Measurements from ENCODE around the gene IL17RD.

The IL17RD gene

GRCh38 chr3:57158813-57159738 is 6.1 kb downstream of the IL17RD start:
- H3K4me3 ChIP-seq (ENCODE audit: low read length in 2 of 2): no peak overlapping the region
- H2BK120ac ChIP-seq (ENCODE audit: low read depth, low read length): no peak overlapping the region
- H3K27me3 ChIP-seq (ENCODE audit: control insufficient read depth in 3 of 3, insufficient read depth in 3 of 3, low read depth in 1 of 3, low read length in 3 of 3): no peaks in the 10 kb centered on the region
- peaks cover 50 to 51% of the 10 kb centered on the region in 2 donors for H3K4me1 ChIP-seq (ENCODE audit: control insufficient read depth in 2 of 2, insufficient read depth in 1 of 2, low read depth in 1 of 2, low read length in 2 of 2)
- no peaks in the 10 kb centered on the region for H3K36me3 ChIP-seq (replicated peaks in 1 of 2; ENCODE audit: control insufficient read depth in 2 of 2, insufficient read depth in 2 of 2, low read length in 2 of 2)
- no peak overlapping the region for H3K14ac ChIP-seq (ENCODE audit: low read length)
- H4K91ac ChIP-seq (ENCODE audit: low read depth, low read length, poor library complexity): no peak overlapping the region
- H3K4ac ChIP-seq (ENCODE audit: low read length): no peak overlapping the region
- H3K9me3 ChIP-seq (replicated peaks in 1 of 2; ENCODE audit: control insufficient read depth in 2 of 2, insufficient read depth in 1 of 2, low read depth in 1 of 2, low read length in 2 of 2): no peaks in the 10 kb centered on the region
- WGBS, 2 donors (ENCODE audit: extremely low coverage in 2 of 2, insufficient read length in 2 of 2, insufficient replicate concordance in 1 of 2): no CpG with 5 or more reads among the region's 8 CpGs
- no peak overlapping the region for H2BK5ac ChIP-seq (ENCODE audit: low read length)
- peaks cover 5% of the 10 kb centered on the region for H3K79me1 ChIP-seq (ENCODE audit: low read depth, low read length)
- peak overlapping the region; percentile 33 for H3K18ac ChIP-seq (ENCODE audit: low read length)
- no peak overlapping the region for H2BK12ac ChIP-seq (ENCODE audit: low read length)
- no peak overlapping the region for H3K23ac ChIP-seq (ENCODE audit: low read depth, low read length, poor library complexity)
- H4K8ac ChIP-seq (ENCODE audit: low read depth, low read length): no peak overlapping the region
- H3K9ac ChIP-seq (ENCODE audit: low read depth, low read length, poor library complexity): no peak overlapping the region
- DNase-seq (ENCODE audit: low spot score): no peak
- no peak overlapping the region for H2BK15ac ChIP-seq (ENCODE audit: low read length)
- no peak overlapping the region for H2AFZ ChIP-seq (ENCODE audit: low read length)
- H2AK5ac ChIP-seq (ENCODE audit: low read depth, low read length): peak overlapping the region; percentile 72
- H3K27ac ChIP-seq (replicated peaks; ENCODE audit: low read length): peak overlapping the region; percentile 46
- H3K4me2 ChIP-seq (ENCODE audit: insufficient read depth, low read length, poor library complexity, severe bottlenecking): no peak overlapping the region

- WGBS, 2 donors (ENCODE audit: extremely low coverage in 2 of 2, insufficient read length in 2 of 2, insufficient replicate concordance in 1 of 2): no CpG with 5 or more reads among the region's 3 CpGs
- no peak overlapping the region for H2BK120ac ChIP-seq (ENCODE audit: low read depth, low read length)
- no peak overlapping the region for H3K27ac ChIP-seq (replicated peaks; ENCODE audit: low read length)
- no peak overlapping the region for H2BK5ac ChIP-seq (ENCODE audit: low read length)
- H4K8ac ChIP-seq (ENCODE audit: low read depth, low read length): no peak overlapping the region
- no peak overlapping the region for H3K14ac ChIP-seq (ENCODE audit: low read length)
- H2AK5ac ChIP-seq (ENCODE audit: low read depth, low read length): no peak overlapping the region
- no peak overlapping the region for H4K91ac ChIP-seq (ENCODE audit: low read depth, low read length, poor library complexity)
- H2AFZ ChIP-seq (ENCODE audit: low read length): no peak overlapping the region
- no peak overlapping the region for H3K4ac ChIP-seq (ENCODE audit: low read length)
- no peak overlapping the region for H3K4me2 ChIP-seq (ENCODE audit: insufficient read depth, low read length, poor library complexity, severe bottlenecking)
- H3K4me3 ChIP-seq (ENCODE audit: low read length in 2 of 2): no peak overlapping the region
- no peaks in the 10 kb centered on the region for H3K27me3 ChIP-seq (ENCODE audit: control insufficient read depth in 3 of 3, insufficient read depth in 3 of 3, low read depth in 1 of 3, low read length in 3 of 3)
- no peak overlapping the region for H3K18ac ChIP-seq (ENCODE audit: low read length)
- H3K9ac ChIP-seq (ENCODE audit: low read depth, low read length, poor library complexity): no peak overlapping the region
- DNase-seq (ENCODE audit: low spot score): no peak
- H2BK15ac ChIP-seq (ENCODE audit: low read length): no peak overlapping the region
- H3K9me3 ChIP-seq (replicated peaks in 1 of 2; ENCODE audit: control insufficient read depth in 2 of 2, insufficient read depth in 1 of 2, low read depth in 1 of 2, low read length in 2 of 2): no peaks in the 10 kb centered on the region
- H2BK12ac ChIP-seq (ENCODE audit: low read length): no peak overlapping the region
- peaks cover 2% of the 10 kb centered on the region for H3K79me1 ChIP-seq (ENCODE audit: low read depth, low read length)
- no peak overlapping the region for H3K23ac ChIP-seq (ENCODE audit: low read depth, low read length, poor library complexity)
- H3K4me1 ChIP-seq (ENCODE audit: control insufficient read depth in 2 of 2, insufficient read depth in 1 of 2, low read depth in 1 of 2, low read length in 2 of 2): peaks cover 46 to 49% of the 10 kb centered on the region in 2 donors
- H3K36me3 ChIP-seq (replicated peaks in 1 of 2; ENCODE audit: control insufficient read depth in 2 of 2, insufficient read depth in 2 of 2, low read length in 2 of 2): no peaks in the 10 kb centered on the region
Measured at GRCh38 chr3:57158325-57158724, 6.8 kb downstream of the IL17RD start.

GRCh38 chr3:57157545-57157944 is 7.6 kb downstream of the IL17RD start:
- H3K27me3 ChIP-seq (ENCODE audit: control insufficient read depth in 3 of 3, insufficient read depth in 3 of 3, low read depth in 1 of 3, low read length in 3 of 3): no peaks in the 10 kb centered on the region
- H3K4me3 ChIP-seq (ENCODE audit: low read length in 2 of 2): no peak overlapping the region
- no peak overlapping the region for H3K4ac ChIP-seq (ENCODE audit: low read length)
- H3K9me3 ChIP-seq (replicated peaks in 1 of 2; ENCODE audit: control insufficient read depth in 2 of 2, insufficient read depth in 1 of 2, low read depth in 1 of 2, low read length in 2 of 2): no peaks in the 10 kb centered on the region
- no peak overlapping the region for H3K9ac ChIP-seq (ENCODE audit: low read depth, low read length, poor library complexity)
- H3K18ac ChIP-seq (ENCODE audit: low read length): peak overlapping the region; percentile 40
- H2BK5ac ChIP-seq (ENCODE audit: low read length): no peak overlapping the region
- no peak for DNase-seq (ENCODE audit: low spot score)
- H4K91ac ChIP-seq (ENCODE audit: low read depth, low read length, poor library complexity): no peak overlapping the region
- H2AFZ ChIP-seq (ENCODE audit: low read length): no peak overlapping the region
- no peaks in the 10 kb centered on the region for H3K36me3 ChIP-seq (replicated peaks in 1 of 2; ENCODE audit: control insufficient read depth in 2 of 2, insufficient read depth in 2 of 2, low read length in 2 of 2)
- H3K23ac ChIP-seq (ENCODE audit: low read depth, low read length, poor library complexity): no peak overlapping the region
- H3K27ac ChIP-seq (replicated peaks; ENCODE audit: low read length): no peak overlapping the region
- no peaks in the 10 kb centered on the region for H3K79me1 ChIP-seq (ENCODE audit: low read depth, low read length)
- H2BK12ac ChIP-seq (ENCODE audit: low read length): no peak overlapping the region
- peaks cover 38 to 52% of the 10 kb centered on the region in 2 donors for H3K4me1 ChIP-seq (ENCODE audit: control insufficient read depth in 2 of 2, insufficient read depth in 1 of 2, low read depth in 1 of 2, low read length in 2 of 2)
- H2BK120ac ChIP-seq (ENCODE audit: low read depth, low read length): no peak overlapping the region
- WGBS, 2 donors (ENCODE audit: extremely low coverage in 2 of 2, insufficient read length in 2 of 2, insufficient replicate concordance in 1 of 2): no CpG with 5 or more reads among the region's 10 CpGs
- H3K14ac ChIP-seq (ENCODE audit: low read length): no peak overlapping the region
- H2BK15ac ChIP-seq (ENCODE audit: low read length): no peak overlapping the region
- no peak overlapping the region for H3K4me2 ChIP-seq (ENCODE audit: insufficient read depth, low read length, poor library complexity, severe bottlenecking)
- H4K8ac ChIP-seq (ENCODE audit: low read depth, low read length): no peak overlapping the region
- H2AK5ac ChIP-seq (ENCODE audit: low read depth, low read length): no peak overlapping the region

- WGBS, 2 donors (ENCODE audit: extremely low coverage in 2 of 2, insufficient read length in 2 of 2, insufficient replicate concordance in 1 of 2): no CpG with 5 or more reads among the region's 3 CpGs
- Histone ChIP-seq H2AFZ (ENCODE audit: low read length) (no peak overlapping the region), H3K4ac (ENCODE audit: low read length) (no peak overlapping the region), H3K4me3 (ENCODE audit: low read length in 2 of 2) (no peak overlapping the region), H2BK12ac (ENCODE audit: low read length) (no peak overlapping the region), H2AK5ac (ENCODE audit: low read depth, low read length) (no peak overlapping the region), H3K18ac (ENCODE audit: low read length) (no peak overlapping the region), H4K91ac (ENCODE audit: low read depth, low read length, poor library complexity) (no peak overlapping the region), H2BK5ac (ENCODE audit: low read length) (no peak overlapping the region), H3K9ac (ENCODE audit: low read depth, low read length, poor library complexity) (no peak overlapping the region), H3K79me1 (ENCODE audit: low read depth, low read length) (no peaks in the 10 kb centered on the region), H2BK15ac (ENCODE audit: low read length) (no peak overlapping the region), H3K27ac (replicated peaks; ENCODE audit: low read length) (no peak overlapping the region), H4K8ac (ENCODE audit: low read depth, low read length) (no peak overlapping the region), H2BK120ac (ENCODE audit: low read depth, low read length) (no peak overlapping the region), H3K23ac (ENCODE audit: low read depth, low read length, poor library complexity) (no peak overlapping the region), H3K36me3 (replicated peaks in 1 of 2; ENCODE audit: control insufficient read depth in 2 of 2, insufficient read depth in 2 of 2, low read length in 2 of 2) (no peaks in the 10 kb centered on the region), H3K27me3 (ENCODE audit: control insufficient read depth in 3 of 3, insufficient read depth in 3 of 3, low read depth in 1 of 3, low read length in 3 of 3) (no peaks in the 10 kb centered on the region), H3K4me2 (ENCODE audit: insufficient read depth, low read length, poor library complexity, severe bottlenecking) (no peak overlapping the region), H3K4me1 (ENCODE audit: control insufficient read depth in 2 of 2, insufficient read depth in 1 of 2, low read depth in 1 of 2, low read length in 2 of 2) (peaks cover 38 to 59% of the 10 kb centered on the region in 2 donors), H3K14ac (ENCODE audit: low read length) (no peak overlapping the region), H3K9me3 (replicated peaks in 1 of 2; ENCODE audit: control insufficient read depth in 2 of 2, insufficient read depth in 1 of 2, low read depth in 1 of 2, low read length in 2 of 2) (no peaks in the 10 kb centered on the region)
- no peak for DNase-seq (ENCODE audit: low spot score)
Measured at GRCh38 chr3:57155310-57155643, 9.9 kb downstream of the IL17RD start.
